GM19025 (cell line): Measurements from ENCODE around the gene PIK3CB.
"Not testable (repeated sequence)": the region's sequence is repeated elsewhere in the genome, so short reads cannot be mapped to it uniquely, and the experiment has no call there.

Experiments
- ATAC-seq: cut with Tn5 transposase; IDR thresholded peaks from one replicate; pipeline ENCODE4 v1.9.1; 2021; ENCODE audit warnings: mild to moderate bottlenecking, low read depth, moderate library complexity; ENCODE audit not compliant: unreplicated experiment

Gene PIK3CB

DNA sequence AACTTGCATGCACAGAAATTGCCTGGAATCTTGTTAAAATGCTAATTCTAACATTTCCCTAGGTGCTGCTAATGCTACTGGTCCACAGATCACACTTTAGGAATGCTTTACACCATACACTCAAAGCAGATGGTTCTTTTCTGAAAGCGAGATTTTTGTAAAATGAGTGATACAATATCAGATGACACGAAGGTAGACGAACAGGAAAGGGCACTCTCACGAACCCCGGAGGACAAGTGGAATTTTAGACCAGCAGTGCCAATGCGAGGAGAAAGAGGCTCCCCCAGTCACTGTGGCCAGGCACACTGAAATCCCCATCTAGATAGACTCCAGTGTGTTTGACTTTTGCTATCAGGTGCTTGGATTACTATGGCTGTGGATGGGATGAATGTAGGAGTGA, 205.2 kb downstream of the PIK3CB start:
- no peak for ATAC-seq

DNA sequence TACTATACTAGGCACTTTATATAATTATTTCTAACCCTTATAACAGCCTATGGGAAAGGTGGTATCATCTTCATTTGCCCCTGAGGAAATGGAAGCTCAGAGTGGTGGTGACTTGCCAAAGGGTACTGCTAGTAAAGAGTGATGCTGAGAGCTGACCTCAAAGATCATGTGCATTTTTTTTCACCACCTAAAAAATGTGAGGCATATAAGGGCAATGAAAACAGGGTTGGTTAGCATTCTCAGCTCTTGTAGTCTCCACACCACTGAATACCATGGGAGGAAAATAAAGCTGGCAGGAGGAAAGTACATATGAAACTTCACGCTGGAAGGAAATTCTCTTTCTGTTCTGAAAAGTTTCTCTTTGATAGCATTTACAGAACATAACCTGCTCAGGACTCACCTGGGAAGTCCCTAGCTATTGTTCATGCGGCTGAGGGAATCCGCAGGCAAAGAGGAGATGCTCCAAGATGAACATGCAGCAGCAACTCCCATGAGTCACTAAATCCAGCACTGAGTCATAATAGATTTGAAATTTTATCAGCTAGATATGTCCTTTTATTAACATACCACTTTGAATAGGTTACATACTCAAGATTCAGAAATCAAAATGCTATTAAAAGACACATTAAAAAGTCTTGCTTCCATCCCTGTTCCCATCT, 208.9 kb downstream of the PIK3CB start:
- ATAC-seq: no peak

DNA sequence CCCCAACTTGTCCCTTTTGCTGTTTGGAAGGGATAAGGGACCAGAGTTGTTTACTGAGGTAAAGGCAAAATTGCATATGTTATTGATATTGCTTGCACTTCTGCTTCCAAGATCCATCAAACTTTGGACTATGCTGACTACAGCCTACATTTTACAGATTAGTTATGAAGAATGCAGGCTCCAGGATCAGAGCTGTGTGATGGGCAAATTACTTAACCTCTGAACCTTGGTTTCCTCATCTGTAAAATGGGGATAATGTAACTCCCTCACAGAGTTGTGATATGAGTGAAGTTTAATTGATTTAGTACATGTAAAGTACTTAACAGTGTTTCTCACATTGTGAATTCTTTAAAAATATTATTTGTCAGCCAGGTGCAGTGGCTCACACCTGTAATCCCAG, 210.2 kb downstream of the PIK3CB start:
- ATAC-seq: no peak

DNA sequence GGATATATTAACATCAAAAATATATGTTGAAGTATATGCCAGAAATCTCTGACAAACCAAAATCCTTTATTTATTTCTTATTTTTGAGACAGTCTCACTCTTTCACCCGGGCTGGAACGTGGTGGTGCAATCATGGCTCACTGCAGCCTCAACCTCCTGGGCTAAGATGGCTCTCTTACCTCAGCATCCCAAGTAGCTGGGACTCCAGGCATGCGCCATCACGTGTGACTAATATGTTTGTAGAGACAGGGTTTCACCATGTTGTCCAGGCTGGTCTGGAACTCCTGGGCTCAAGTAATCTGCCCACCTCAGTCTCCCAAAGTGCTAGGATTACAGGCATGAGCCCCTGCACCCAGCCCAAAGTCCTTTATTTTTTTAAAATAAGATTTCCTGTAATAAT, 214.3 kb downstream of the PIK3CB start:
- ATAC-seq: no peak

DNA sequence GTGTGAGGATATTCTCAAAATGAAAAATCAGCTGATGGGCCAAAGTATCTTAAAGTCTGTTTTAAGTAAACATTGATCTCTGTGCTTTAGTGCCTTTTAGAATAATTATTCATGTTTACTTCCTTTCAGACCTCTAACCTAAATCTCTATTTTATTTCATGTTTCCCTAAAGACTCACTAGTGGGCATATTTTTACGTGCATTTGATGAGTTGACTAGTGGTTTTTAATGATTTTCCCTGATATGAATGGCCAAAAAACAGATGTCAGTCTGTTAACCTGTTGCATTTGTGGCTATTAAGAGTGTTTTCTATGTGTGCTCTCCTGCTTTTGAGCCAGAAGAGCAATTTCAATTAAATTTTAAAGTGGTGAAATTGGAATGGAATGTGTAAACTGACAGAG, 219.3 kb downstream of the PIK3CB start:
- no peak for ATAC-seq

DNA sequence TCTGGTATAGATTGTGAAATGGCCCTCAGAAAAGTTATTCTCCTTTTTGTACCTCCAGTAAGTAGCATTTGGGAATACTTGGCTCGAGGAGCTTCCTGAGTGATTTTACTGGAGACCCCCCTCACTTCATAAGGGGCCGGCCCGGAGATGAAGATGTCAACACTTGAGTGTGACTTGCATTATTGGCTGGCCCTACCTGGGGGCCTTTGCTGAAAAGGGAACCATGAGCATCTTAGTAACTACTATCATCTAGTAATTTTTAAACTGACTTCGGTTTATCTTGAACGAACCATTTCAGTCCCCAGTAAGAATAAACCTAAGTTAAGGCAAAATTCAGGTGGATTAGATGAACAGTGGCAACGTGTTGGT, 224.8 kb downstream of the PIK3CB start:
- no peak for ATAC-seq

DNA sequence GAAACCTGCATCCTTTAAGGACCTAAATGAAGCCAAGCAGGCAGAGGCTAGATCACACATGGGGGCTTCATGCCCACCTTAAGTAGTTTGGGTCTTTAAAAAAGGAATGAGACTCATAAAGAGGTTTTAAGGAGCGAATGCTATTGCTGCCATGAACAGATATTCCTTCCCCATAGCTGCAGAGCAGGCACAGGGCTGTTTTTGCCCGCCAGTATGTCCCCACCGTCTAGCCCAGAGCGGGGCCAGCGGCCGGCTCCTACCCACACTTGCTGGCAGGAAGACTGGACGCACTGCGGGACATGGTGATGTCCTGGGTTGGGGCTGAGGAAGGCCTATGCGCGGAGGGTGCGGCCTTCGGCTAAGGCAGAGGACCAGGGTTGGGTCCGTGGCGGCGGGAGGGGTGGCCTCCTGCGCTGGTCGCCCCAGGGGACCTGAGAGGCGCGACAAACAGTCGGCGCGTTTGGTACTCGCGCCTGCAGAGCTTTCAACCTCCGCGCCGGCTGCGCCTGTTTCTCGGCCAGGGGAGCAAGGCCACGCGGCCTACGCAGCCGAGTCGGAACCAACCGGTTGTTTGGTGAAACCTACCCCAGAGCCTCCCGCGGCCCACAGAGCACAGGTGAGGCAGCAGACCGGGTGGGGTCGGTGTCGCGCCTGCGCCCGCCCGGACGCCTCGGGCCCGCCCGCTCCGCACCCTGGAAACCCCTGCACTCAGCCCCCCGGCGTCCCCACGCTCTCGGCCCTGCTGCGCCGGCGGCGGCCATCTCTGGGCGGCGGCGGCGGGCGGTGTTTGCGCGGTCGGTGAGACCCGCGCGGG, 226.2 kb downstream of the PIK3CB start, which contains the start of gene FAIM:
TSS of gene FAIM (plus strand) at position 450 of the 814 bp plus-strand sequence. CDS start 10,956 bp downstream, outside the sequence.
- peak; percentile 72 for ATAC-seq

DNA sequence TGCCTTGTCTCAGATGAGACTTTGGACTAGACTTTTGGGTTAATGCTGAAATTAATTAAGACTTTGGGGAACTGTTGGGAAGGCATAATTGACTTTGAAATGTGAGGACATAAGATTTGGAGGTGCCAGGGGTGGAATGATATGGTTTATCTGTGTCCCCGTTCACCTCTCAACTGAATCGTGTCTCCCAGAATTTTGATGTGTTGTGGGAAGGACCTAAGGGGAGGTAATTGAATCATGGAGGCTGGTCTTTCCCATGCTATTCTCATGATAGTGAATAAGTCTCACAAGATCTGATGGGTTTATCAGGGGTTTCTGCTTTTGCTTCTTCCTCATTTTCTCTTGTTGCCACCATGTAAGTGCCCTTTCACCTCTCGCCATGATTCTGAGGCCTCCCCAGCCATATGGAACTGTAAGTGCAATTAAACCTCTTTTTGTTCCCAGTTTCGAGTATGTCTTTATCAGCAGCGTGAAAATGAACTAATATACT, 230.6 kb downstream of the PIK3CB start:
- not testable (repeated sequence) for ATAC-seq
